Chondrocyte (in vitro differentiated cells): ENCODE data around the gene PUSL1. TPM values are rescaled to one million over a fixed set of nuclear protein-coding genes. Genes with fewer than 3 reads are reported as not detected.

Experiments used
- DNase-seq: peaks from one replicate; pipeline ENCODE4 v3.0.0; 2021; ENCODE audit warnings: mixed read lengths, low spot score
- H3K27ac Mint-ChIP-seq: one replicate; pipeline ENCODE4 v1.8.0; 2021; ENCODE audit warnings: mild to moderate bottlenecking, moderate library complexity, mixed read lengths; ENCODE audit not compliant: unreplicated experiment
- H3K27me3 Mint-ChIP-seq: 2 replicates; pipeline ENCODE4 v1.8.0; 2021; ENCODE audit warnings: low read depth, mixed read lengths
- H3K36me3 Mint-ChIP-seq: 2 replicates; pipeline ENCODE4 v1.8.0; 2021; ENCODE audit warnings: low read depth, mixed read lengths
- H3K4me1 Mint-ChIP-seq: 2 replicates; pipeline ENCODE4 v1.8.0; 2021; ENCODE audit warnings: low read depth, mild to moderate bottlenecking, mixed read lengths
- H3K4me3 Mint-ChIP-seq: one replicate; pipeline ENCODE4 v1.8.0; 2021; ENCODE audit warnings: mild to moderate bottlenecking, moderate library complexity, mixed read lengths; ENCODE audit not compliant: unreplicated experiment
- H3K9me3 Mint-ChIP-seq: 2 replicates; pipeline ENCODE4 v1.8.0; 2021; ENCODE audit warnings: low read depth, mixed read lengths
- total RNA-seq: library from RNA; stranded (reverse); gene quantifications from 3 replicates; pipeline ENCODE4 v1.2.1, GENCODE V29; 2021
- TF ChIP-seq, protein P1 (sequence below): fragments of 200-600 bp; sonication (generic); IDR thresholded peaks from 2 replicates; pipeline ENCODE4 v1.5.0; 2021; ENCODE audit warnings: antibody characterized with exemption, mild to moderate bottlenecking, moderate library complexity

PUSL1 gene
- total RNA-seq, 1 donor from 2014 or later = 21.6 TPM

DNA sequence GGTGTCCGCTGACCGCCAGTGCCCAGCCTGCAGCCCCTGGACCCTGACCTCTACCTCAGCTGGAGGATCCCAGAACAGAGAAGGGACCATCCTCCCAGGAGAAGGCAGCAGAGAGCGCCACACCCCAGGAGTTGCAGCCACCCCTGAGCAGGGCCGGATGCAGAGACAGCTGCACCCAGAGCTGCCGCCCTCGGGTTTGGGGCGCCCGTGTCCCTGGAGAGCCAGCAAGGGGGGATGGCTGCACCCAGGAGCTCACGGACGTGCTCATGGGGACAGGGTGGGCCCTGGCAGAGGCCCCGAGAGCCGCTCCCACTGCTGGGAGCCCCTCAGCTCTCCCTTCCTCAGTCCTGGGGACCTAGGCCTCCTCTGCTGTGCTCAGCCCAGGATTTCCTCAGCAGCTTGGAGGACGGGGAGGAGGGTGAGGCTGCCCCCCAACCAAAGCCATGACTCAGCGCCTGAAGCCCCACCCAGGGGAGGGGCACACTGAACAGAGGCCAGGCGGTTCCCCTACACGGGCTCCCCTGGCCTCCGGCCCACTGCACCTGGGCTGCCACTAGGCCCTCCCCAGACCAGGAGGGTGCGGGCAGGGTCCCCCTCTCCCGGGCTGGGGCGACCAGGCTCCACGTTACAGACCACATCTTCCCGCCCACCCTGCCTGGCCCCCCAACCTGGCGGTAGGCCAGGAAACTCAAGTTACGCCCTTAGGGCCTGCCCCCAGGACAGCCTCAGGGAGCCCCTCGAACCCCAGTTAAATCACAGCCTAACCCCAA, 2.9 kb upstream of the PUSL1 start:
- DNase-seq = no peak
- no peaks in the 10 kb centered on the region for H3K9me3 Mint-ChIP-seq
- peak overlapping the region; percentile 82 for H3K4me3 Mint-ChIP-seq
- H3K27ac Mint-ChIP-seq = peak overlapping the region; percentile 32
- no peaks in the 10 kb centered on the region for H3K36me3 Mint-ChIP-seq
- no peaks in the 10 kb centered on the region for H3K27me3 Mint-ChIP-seq
- H3K4me1 Mint-ChIP-seq = peaks cover 30% of the 10 kb centered on the region
- TF ChIP-seq, protein P1, sequence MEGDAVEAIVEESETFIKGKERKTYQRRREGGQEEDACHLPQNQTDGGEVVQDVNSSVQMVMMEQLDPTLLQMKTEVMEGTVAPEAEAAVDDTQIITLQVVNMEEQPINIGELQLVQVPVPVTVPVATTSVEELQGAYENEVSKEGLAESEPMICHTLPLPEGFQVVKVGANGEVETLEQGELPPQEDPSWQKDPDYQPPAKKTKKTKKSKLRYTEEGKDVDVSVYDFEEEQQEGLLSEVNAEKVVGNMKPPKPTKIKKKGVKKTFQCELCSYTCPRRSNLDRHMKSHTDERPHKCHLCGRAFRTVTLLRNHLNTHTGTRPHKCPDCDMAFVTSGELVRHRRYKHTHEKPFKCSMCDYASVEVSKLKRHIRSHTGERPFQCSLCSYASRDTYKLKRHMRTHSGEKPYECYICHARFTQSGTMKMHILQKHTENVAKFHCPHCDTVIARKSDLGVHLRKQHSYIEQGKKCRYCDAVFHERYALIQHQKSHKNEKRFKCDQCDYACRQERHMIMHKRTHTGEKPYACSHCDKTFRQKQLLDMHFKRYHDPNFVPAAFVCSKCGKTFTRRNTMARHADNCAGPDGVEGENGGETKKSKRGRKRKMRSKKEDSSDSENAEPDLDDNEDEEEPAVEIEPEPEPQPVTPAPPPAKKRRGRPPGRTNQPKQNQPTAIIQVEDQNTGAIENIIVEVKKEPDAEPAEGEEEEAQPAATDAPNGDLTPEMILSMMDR = peak; percentile 28

DNA sequence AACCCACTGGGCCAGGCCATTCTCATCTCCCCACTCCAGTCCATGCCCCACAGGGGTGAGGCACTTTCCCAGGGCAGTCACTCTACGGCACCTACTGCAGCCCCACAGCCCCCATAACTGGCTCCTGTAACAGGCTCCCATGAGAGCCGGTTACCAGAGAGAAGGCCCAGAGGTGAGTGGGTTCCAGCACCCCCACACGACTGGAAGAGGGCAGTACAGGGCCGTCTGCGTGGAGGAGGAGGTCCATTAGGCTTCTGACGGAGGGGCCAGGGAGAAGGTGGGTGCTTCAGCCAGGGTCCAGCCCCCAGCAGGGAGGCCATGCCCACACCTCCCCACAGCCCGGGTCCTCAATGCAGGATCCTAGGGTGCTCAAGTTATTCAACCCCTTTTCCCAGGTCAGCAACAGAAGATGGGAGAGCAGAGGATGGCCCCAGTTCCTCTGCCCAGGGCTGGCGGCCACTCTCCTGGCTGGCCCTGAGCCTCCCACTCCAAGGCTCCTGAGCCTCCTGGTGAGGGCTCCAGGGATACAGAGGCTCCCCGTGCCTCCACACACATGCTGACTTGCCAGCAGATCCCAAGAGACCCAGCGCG, 2.2 kb upstream of the PUSL1 start:
- no peaks in the 10 kb centered on the region for H3K9me3 Mint-ChIP-seq
- H3K4me3 Mint-ChIP-seq = peak overlapping the region; percentile 82
- peaks cover 30% of the 10 kb centered on the region for H3K4me1 Mint-ChIP-seq
- TF ChIP-seq, protein P1 = peak; percentile 42
- no peak for DNase-seq
- H3K27me3 Mint-ChIP-seq = no peaks in the 10 kb centered on the region
- H3K27ac Mint-ChIP-seq = peak overlapping the region; percentile 32
- H3K36me3 Mint-ChIP-seq = no peaks in the 10 kb centered on the region

DNA sequence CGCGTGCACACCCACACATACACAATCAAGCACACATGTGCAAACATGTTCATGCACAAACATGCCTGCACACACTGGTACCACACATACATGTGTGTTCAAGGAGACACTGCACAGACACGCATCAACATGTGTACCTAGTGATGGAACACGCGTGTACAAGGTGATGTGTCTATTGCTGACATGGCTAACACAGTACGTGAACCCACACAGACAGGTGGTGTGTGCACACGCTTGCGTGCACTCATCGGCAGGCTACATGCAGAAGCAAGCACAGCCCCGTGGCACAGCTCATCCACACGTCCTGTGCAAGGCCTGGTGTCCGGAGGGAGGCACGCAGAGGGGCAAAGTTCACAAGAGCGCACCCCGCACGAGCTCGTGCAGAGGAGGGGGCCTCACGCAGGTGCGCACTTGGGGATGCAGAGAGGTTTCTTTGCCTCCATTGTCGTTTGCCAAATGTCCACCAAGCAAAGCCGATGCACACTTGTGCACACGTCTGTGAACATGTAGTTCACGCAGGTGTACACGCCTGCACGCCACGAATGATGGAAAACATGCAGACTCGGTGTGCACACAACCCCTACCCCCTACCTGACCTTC, 1.6 kb upstream of the PUSL1 start:
- Mint-ChIP-seq H3K4me1 (peaks cover 30% of the 10 kb centered on the region), H3K36me3 (no peaks in the 10 kb centered on the region), H3K27me3 (no peaks in the 10 kb centered on the region), H3K4me3 (peak overlapping the region; percentile 82), H3K27ac (peak overlapping the region; percentile 66), H3K9me3 (no peaks in the 10 kb centered on the region)
- TF ChIP-seq, protein P1 = no peak
- DNase-seq = no peak

DNA sequence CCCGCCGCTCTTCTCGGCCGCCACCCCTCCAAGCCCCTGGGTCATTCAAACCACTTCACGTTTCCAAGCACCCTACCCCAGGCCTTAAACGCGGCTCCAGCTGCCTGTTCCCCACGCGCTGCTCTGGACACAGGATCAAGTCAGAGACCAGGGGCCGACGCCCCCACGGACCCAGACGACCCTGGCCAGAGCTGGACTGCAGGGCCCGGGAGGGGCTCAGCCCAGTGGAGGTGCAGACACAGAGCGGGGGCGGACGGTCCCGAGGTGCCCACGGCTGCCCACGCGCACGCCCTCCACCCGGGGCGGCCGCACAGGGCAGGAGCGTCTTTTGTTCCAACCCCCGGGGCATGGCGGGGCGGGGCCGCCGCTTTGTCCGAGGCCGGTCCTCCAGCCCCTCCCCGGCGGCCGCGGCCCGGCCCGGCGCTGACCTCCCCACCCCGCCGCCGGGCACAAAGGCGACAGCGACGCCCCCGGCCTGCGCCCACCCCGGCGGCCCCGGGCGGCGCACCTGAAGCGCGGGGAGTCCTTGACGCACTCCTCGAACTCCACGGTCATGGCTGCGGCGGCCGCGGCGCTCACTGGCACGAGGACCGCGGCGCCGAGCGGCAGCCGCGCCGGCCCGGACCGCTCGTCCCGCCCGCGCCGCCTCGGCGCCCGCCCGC, 1.0 kb upstream of the PUSL1 start:
- Mint-ChIP-seq H3K9me3 (no peaks in the 10 kb centered on the region), H3K4me3 (peak overlapping the region; percentile 82), H3K27me3 (no peaks in the 10 kb centered on the region), H3K27ac (peak overlapping the region; percentile 66), H3K36me3 (no peaks in the 10 kb centered on the region), H3K4me1 (peaks cover 30% of the 10 kb centered on the region)
- DNase-seq = no peak
- TF ChIP-seq, protein P1 = no peak

DNA sequence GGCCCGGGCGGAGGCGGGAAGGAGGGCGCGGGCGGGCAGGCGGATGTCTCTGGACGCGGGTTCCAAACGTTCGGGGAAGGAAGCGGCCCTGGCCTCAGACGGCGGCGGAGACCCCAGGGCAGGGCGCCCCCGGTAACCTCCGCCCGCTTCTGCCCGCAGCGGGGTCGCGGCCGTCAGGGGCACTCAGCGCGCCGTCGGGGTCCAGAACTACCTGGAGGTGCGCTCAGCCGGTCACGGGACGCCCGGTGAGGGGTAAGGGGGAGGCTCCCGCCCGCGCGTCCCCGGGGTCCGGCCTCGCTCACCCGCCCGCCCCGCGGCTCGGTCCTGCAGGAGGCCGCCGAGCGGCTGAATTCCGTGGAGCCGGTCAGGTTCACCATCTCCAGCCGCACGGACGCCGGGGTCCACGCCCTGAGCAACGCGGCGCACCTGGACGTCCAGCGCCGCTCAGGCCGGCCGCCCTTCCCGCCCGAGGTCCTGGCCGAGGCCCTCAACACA, 406 bp downstream of the PUSL1 start:
- Mint-ChIP-seq H3K27ac (peak overlapping the region; percentile 71), H3K9me3 (no peaks in the 10 kb centered on the region), H3K36me3 (peaks cover 6% of the 10 kb centered on the region), H3K4me3 (peak overlapping the region; percentile 75), H3K27me3 (no peaks in the 10 kb centered on the region), H3K4me1 (peaks cover 30% of the 10 kb centered on the region)
- no peak for DNase-seq
- TF ChIP-seq, protein P1 = no peak
